Mesendoderm (in vitro differentiated cells): ENCODE measurements around the gene MCOLN1.
"Not testable (repeated sequence)": the region's sequence is repeated elsewhere in the genome, so short reads cannot be mapped to it uniquely, and the experiment has no call there.

Source experiments
- DNase-seq: peaks from one replicate; pipeline ENCODE4 v3.0.0; 2013
- H2AK5ac ChIP-seq: 2 replicates; pipeline ENCODE4 v1.6.1; 2013; ENCODE audit warnings: low read length, inconsistent platforms
- H2BK120ac ChIP-seq: 2 replicates; pipeline ENCODE4 v1.6.1; 2013; ENCODE audit warnings: low read depth, mild to moderate bottlenecking, low read length, moderate library complexity, mixed read lengths
- H2BK15ac ChIP-seq: replicated peaks from 2 replicates; pipeline ENCODE4 v1.6.1; 2013; ENCODE audit warnings: low read depth, mild to moderate bottlenecking, moderate library complexity
- H2BK5ac ChIP-seq: 2 replicates; pipeline ENCODE4 v1.6.1; 2013; ENCODE audit warnings: low read length, inconsistent platforms
- H3K18ac ChIP-seq: 2 replicates; pipeline ENCODE4 v1.6.1; 2013; ENCODE audit warnings: mild to moderate bottlenecking, low read length, mixed read lengths
- H3K23ac ChIP-seq: one replicate; pipeline ENCODE4 v1.6.1; 2013; ENCODE audit warnings: low read length
- H3K27ac ChIP-seq: 2 replicates; pipeline ENCODE4 v1.5.1; 2013; ENCODE audit warnings: low read depth, mild to moderate bottlenecking, inconsistent platforms, low read length, moderate library complexity
- H3K27me3 ChIP-seq: 2 replicates; pipeline ENCODE4 v1.6.1; 2013; ENCODE audit warnings: low read length, control low read depth, mild to moderate bottlenecking, inconsistent platforms; ENCODE audit not compliant: insufficient read depth, poor library complexity
- H3K36me3 ChIP-seq: 2 replicates; pipeline ENCODE4 v1.6.1; 2013; ENCODE audit warnings: low read length, inconsistent platforms; ENCODE audit not compliant: control insufficient read depth, insufficient read depth
- H3K4ac ChIP-seq: one replicate; pipeline ENCODE4 v1.6.1; 2013; ENCODE audit warnings: low read depth, mild to moderate bottlenecking, low read length, moderate library complexity
- H3K4me1 ChIP-seq: 2 replicates; pipeline ENCODE4 v1.6.1; 2013; ENCODE audit warnings: low read depth, low read length, inconsistent platforms; ENCODE audit not compliant: control insufficient read depth
- H3K4me2 ChIP-seq: 2 replicates; pipeline ENCODE4 v1.6.1; 2013; ENCODE audit warnings: low read length
- H3K4me3 ChIP-seq: 2 replicates; pipeline ENCODE4 v1.5.1; 2013; ENCODE audit warnings: mild to moderate bottlenecking, low read length
- H3K56ac ChIP-seq: one replicate; pipeline ENCODE4 v1.6.1; 2013; ENCODE audit warnings: low read length
- H3K79me1 ChIP-seq: 2 replicates; pipeline ENCODE4 v1.6.1; 2013; ENCODE audit warnings: low read length, inconsistent platforms
- H3K79me2 ChIP-seq: 2 replicates; pipeline ENCODE4 v1.6.1; 2013; ENCODE audit warnings: mild to moderate bottlenecking, low read length; ENCODE audit not compliant: control insufficient read depth, insufficient read depth
- H3K9ac ChIP-seq: 2 replicates; pipeline ENCODE4 v1.6.1; 2013; ENCODE audit warnings: low read length, inconsistent platforms
- H4K5ac ChIP-seq: one replicate; pipeline ENCODE4 v1.6.1; 2013; ENCODE audit warnings: low read length
- H4K8ac ChIP-seq: one replicate; pipeline ENCODE4 v1.6.1; 2013; ENCODE audit warnings: low read depth, mild to moderate bottlenecking, control low read depth, low read length, moderate library complexity
- WGBS: extraction: QIAGEN DNeasy Blood & Tissue Kit; methylation state at CpG from one replicate; pipeline ENCODE4 v1.1.7; 2013; ENCODE audit warnings: low lambda C conversion rate, missing lambda C conversion rate; ENCODE audit not compliant: insufficient coverage; ENCODE audit errors: extremely low coverage; 5-methylcytosine and 5-hydroxymethylcytosine counted together

MCOLN1 gene

DNA sequence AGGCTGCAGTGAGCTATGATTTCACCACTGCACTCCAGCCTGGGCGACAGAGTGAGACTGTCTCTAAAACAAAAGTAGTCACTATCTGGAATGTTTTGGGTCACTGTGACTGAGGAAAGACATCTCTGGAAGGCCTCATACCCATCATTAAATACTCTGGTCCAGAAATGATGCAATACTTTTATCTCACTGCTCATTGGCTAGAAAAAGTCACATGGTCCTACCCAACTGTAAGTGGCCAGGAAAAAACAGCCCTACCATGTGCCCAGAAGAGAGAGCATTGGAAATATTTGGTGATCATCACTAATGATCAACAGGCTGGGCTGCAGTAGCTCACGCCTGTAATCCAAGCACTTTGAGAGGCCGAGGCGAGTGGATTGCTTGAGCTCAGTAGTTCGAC lies 42.9 kb downstream of the MCOLN1 start:
- no peaks in the 10 kb centered on the region for H3K79me2 ChIP-seq
- no peak overlapping the region for H2BK5ac ChIP-seq
- H2BK15ac ChIP-seq, result no peak overlapping the region
- H3K27ac ChIP-seq, result no peak overlapping the region
- no CpG with 5 or more reads among the region's 5 CpGs for WGBS
- H2AK5ac ChIP-seq, result no peak overlapping the region
- no peak for DNase-seq
- no peaks in the 10 kb centered on the region for H3K36me3 ChIP-seq
- H3K56ac ChIP-seq, result no peak overlapping the region
- H3K9ac ChIP-seq, result no peak overlapping the region
- no peak overlapping the region for H2BK120ac ChIP-seq
- no peak overlapping the region for H3K4me2 ChIP-seq
- H3K18ac ChIP-seq, result no peak overlapping the region
- H3K27me3 ChIP-seq, result no peaks in the 10 kb centered on the region
- H4K8ac ChIP-seq, result no peak overlapping the region
- H3K4me1 ChIP-seq, result no peaks in the 10 kb centered on the region
- H3K4me3 ChIP-seq, result no peak overlapping the region
- H3K23ac ChIP-seq, result no peak overlapping the region
- no peak overlapping the region for H4K5ac ChIP-seq
- H3K79me1 ChIP-seq, result no peaks in the 10 kb centered on the region
- no peak overlapping the region for H3K4ac ChIP-seq

DNA sequence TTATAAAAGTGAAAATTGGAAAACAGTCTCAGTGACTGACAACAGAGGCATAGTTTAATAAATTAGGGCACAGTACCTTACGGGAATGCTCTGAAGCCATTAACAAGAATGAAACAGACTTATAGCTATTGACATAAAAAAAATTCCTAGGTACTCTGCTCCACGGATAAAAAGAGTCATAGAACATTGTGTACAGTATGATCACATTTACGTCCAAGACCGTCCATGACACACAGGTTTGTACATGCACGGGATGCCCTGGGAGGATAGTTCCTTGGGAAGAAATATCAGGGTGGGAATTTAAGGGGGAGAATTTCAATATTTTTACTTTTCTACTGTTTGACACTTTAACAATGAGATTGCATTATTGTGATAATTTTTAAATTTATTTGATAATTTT lies 48.3 kb downstream of the MCOLN1 start:
- DNase-seq, result no peak
- Histone ChIP-seq H2BK15ac (no peak overlapping the region), H2BK5ac (no peak overlapping the region), H3K18ac (no peak overlapping the region), H3K9ac (no peak overlapping the region), H3K23ac (no peak overlapping the region), H3K79me1 (no peaks in the 10 kb centered on the region), H3K4me1 (no peaks in the 10 kb centered on the region), H3K4me2 (no peak overlapping the region), H4K8ac (no peak overlapping the region), H3K4me3 (no peak overlapping the region), H3K56ac (no peak overlapping the region), H3K27ac (no peak overlapping the region), H2BK120ac (no peak overlapping the region), H3K27me3 (no peaks in the 10 kb centered on the region), H3K79me2 (no peaks in the 10 kb centered on the region), H4K5ac (no peak overlapping the region), H2AK5ac (no peak overlapping the region), H3K36me3 (no peaks in the 10 kb centered on the region), H3K4ac (no peak overlapping the region)
- no CpG with 5 or more reads among the region's 5 CpGs for WGBS

DNA sequence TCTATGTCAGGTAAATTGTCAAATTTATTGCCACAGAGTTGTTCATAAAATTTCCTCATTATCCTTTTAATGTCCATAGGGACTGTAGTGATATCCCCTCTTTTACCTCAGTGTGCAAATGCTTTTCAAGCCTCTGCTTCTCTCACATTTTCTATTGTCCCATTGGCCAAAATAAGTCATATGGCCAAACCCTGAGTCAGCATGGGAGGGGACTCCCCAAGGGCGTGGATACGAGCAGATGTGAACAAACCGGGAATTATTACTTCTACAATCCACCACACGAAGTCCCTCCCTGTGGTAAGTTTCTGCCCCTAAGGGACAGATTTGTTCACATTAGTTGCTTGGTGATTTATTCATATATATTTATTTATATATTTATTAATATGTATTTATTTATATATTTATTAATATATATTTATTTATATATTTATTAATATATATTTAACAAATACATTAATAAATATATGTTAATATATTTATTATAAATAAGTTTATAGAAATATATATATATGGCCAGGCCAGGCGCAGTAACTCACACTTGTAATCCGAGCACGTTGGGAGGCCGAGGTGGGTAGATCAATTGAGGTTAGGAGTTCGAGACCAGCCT lies 53.1 kb downstream of the MCOLN1 start:
- H4K8ac ChIP-seq, result no peak overlapping the region
- H2BK15ac ChIP-seq, result no peak overlapping the region
- no peak for DNase-seq

DNA sequence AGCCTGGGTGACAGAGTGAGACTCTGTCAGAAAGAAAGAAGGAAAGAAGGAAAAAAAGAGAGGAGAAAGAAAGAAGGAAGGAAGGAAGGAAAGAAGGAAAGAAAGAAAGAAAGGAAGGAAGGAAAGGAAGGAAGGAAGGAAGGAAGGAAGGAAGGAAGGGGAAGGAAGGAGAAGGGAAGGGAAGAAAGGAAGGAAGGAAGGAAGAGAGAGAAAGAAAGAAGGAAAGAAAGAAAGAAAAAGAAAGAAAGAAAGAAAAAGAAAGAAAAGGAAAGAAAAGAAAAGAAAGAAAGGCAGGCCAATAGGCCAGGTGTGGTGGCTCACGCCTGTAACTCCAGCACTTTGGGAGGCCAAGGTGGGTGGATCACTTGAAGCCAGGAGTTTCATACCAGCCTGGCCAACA lies 55.0 kb downstream of the MCOLN1 start:
- not testable (repeated sequence) for H3K27me3 ChIP-seq, H2BK5ac ChIP-seq, H3K79me1 ChIP-seq, H3K4ac ChIP-seq, H3K23ac ChIP-seq, H3K4me3 ChIP-seq, H3K4me1 ChIP-seq, H4K8ac ChIP-seq, H2AK5ac ChIP-seq, H3K18ac ChIP-seq, H3K36me3 ChIP-seq, H3K27ac ChIP-seq, H3K9ac ChIP-seq, H2BK15ac ChIP-seq, H3K56ac ChIP-seq, H2BK120ac ChIP-seq, H3K4me2 ChIP-seq, H3K79me2 ChIP-seq, DNase-seq, H4K5ac ChIP-seq
- WGBS, result no CpG with 5 or more reads among the region's 1 CpG

More for the DNA sequence above, 53.1 kb downstream of the MCOLN1 start:
- no peak overlapping the region for H3K56ac ChIP-seq
- H3K4me1 ChIP-seq, result no peaks in the 10 kb centered on the region
- no peak overlapping the region for H2BK5ac ChIP-seq
- H3K9ac ChIP-seq, result no peak overlapping the region
- no peak overlapping the region for H3K4me2 ChIP-seq
- no peak overlapping the region for H3K27ac ChIP-seq
- H3K18ac ChIP-seq, result no peak overlapping the region
- WGBS, result no CpG with 5 or more reads among the region's 9 CpGs
- H2AK5ac ChIP-seq, result no peak overlapping the region
- H3K4ac ChIP-seq, result no peak overlapping the region
- no peak overlapping the region for H4K5ac ChIP-seq
- no peak overlapping the region for H2BK120ac ChIP-seq
- no peaks in the 10 kb centered on the region for H3K79me1 ChIP-seq
- no peaks in the 10 kb centered on the region for H3K27me3 ChIP-seq
- H3K36me3 ChIP-seq, result no peaks in the 10 kb centered on the region
- no peaks in the 10 kb centered on the region for H3K79me2 ChIP-seq
- H3K23ac ChIP-seq, result no peak overlapping the region
- no peak overlapping the region for H3K4me3 ChIP-seq

DNA sequence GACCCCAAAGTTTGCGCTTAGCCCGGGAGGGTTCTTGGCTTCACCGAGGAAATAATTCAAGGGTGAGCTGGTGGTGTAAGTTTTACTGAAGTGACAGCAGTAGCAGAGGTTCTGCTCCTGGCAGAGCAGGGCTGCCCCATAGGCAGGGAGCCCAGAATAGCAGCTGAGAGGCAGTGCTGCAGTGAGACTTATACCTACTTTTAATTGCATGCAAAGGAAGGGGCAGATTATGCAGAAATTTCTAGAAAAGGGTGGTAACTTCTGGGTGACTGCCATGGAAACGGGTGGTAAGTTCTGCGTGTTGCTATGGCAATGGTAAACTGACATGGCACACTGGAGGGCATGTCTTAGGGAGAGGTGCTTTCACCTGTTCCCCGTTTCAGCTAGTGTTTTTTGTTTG lies 55.7 kb downstream of the MCOLN1 start:
- Histone ChIP-seq H2BK5ac (no peak overlapping the region), H3K56ac (no peak overlapping the region), H3K36me3 (no peaks in the 10 kb centered on the region), H3K4me1 (no peaks in the 10 kb centered on the region), H3K4me3 (no peak overlapping the region), H3K27ac (no peak overlapping the region), H3K79me1 (no peaks in the 10 kb centered on the region), H3K79me2 (no peaks in the 10 kb centered on the region), H3K4ac (no peak overlapping the region), H3K27me3 (no peaks in the 10 kb centered on the region), H4K8ac (no peak overlapping the region), H3K18ac (no peak overlapping the region), H4K5ac (no peak overlapping the region), H2AK5ac (no peak overlapping the region), H3K23ac (no peak overlapping the region), H3K4me2 (no peak overlapping the region), H3K9ac (no peak overlapping the region), H2BK15ac (no peak overlapping the region), H2BK120ac (no peak overlapping the region)
- no peak for DNase-seq
- no CpG with 5 or more reads among the region's 6 CpGs for WGBS

DNA sequence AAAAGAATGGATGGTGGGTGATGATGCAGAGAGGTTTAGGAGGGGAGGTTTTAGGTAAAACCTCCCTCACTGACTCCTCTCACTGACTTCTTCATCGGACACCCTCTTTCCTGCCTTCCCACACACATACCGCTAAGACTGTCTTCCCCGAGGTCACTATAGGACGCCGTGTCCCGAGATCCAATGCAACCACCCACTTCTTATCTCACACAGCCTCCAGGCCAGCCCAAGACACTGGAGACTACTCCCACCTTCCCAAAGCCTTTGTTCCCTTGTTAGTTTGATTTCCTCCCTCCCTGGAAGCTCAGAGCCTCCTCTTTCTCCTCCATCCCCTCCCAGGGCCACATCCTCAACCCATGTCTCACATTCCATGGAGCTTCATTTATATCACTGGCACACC lies 56.8 kb downstream of the MCOLN1 start:
- no peak overlapping the region for H3K4me2 ChIP-seq
- no peak overlapping the region for H3K9ac ChIP-seq
- H3K36me3 ChIP-seq, result no peaks in the 10 kb centered on the region
- DNase-seq, result no peak
- H4K5ac ChIP-seq, result no peak overlapping the region
- H3K4me1 ChIP-seq, result no peaks in the 10 kb centered on the region
- H3K56ac ChIP-seq, result no peak overlapping the region
- WGBS, result no CpG with 5 or more reads among the region's 6 CpGs
- no peak overlapping the region for H3K23ac ChIP-seq
- no peak overlapping the region for H3K27ac ChIP-seq
- no peak overlapping the region for H2BK120ac ChIP-seq
- no peak overlapping the region for H3K4me3 ChIP-seq
- H4K8ac ChIP-seq, result no peak overlapping the region
- H2BK15ac ChIP-seq, result no peak overlapping the region
- no peaks in the 10 kb centered on the region for H3K79me2 ChIP-seq
- H3K27me3 ChIP-seq, result no peaks in the 10 kb centered on the region
- H3K4ac ChIP-seq, result no peak overlapping the region
- H2BK5ac ChIP-seq, result no peak overlapping the region
- no peak overlapping the region for H3K18ac ChIP-seq
- no peaks in the 10 kb centered on the region for H3K79me1 ChIP-seq
- H2AK5ac ChIP-seq, result no peak overlapping the region
